HEK293T (cell line): ENCODE data around the gene PRKD2.

ENCODE experiments used
- CTCF ChIA-PET: fragments of 350-600 bp; formaldehyde crosslinking; extraction: SDS; loops from one replicate; lab custom pipeline; 2021; ENCODE audit warnings: antibody characterized with exemption, inconsistent platforms; lab: Yijun Ruan, JAX
- POLR2A ChIA-PET: fragments of 350-600 bp; formaldehyde crosslinking; extraction: SDS; loops from one replicate; lab custom pipeline; 2020; ENCODE audit warnings: antibody characterized with exemption, inconsistent platforms; lab: Yijun Ruan, JAX
- DNase-seq: peaks from one replicate; pipeline ENCODE4 v3.0.0; 2012; ENCODE audit warnings: mixed read lengths; ENCODE audit errors: extremely low spot score
- ARNT ChIP-seq: fragments of 450-650 bp; IDR thresholded peaks from 2 replicates; pipeline ENCODE4 v1.6.1; 2017; ENCODE audit warnings: mild to moderate bottlenecking
- BHLHE40 ChIP-seq: fragments of 450-650 bp; IDR thresholded peaks from 2 replicates; pipeline ENCODE4 v1.6.1; 2016; ENCODE audit warnings: mild to moderate bottlenecking, moderate library complexity, borderline replicate concordance
- CTBP1 ChIP-seq: fragments of 450-650 bp; IDR thresholded peaks from 2 replicates; pipeline ENCODE4 v1.6.1; 2016; ENCODE audit warnings: borderline replicate concordance
- ELF4 ChIP-seq: fragments of 450-650 bp; IDR thresholded peaks from 2 replicates; pipeline ENCODE4 v1.6.1; 2017; ENCODE audit warnings: antibody characterized with exemption
- FOXA1 ChIP-seq: fragments of 450-650 bp; IDR thresholded peaks from 2 replicates; pipeline ENCODE4 v1.6.1; 2016; ENCODE audit warnings: mild to moderate bottlenecking
- FOXK2 ChIP-seq: fragments of 450-650 bp; IDR thresholded peaks from 2 replicates; pipeline ENCODE4 v1.6.1; 2016; ENCODE audit warnings: mild to moderate bottlenecking
- FOXM1 ChIP-seq: fragments of 450-650 bp; IDR thresholded peaks from 2 replicates; pipeline ENCODE4 v1.6.1; 2017; ENCODE audit warnings: mild to moderate bottlenecking, borderline replicate concordance
- HDGF ChIP-seq: fragments of 450-650 bp; IDR thresholded peaks from 2 replicates; pipeline ENCODE4 v1.6.1; 2017; ENCODE audit warnings: antibody characterized with exemption, borderline replicate concordance
- L3MBTL2 ChIP-seq: fragments of 450-650 bp; conservative IDR thresholded peaks from 2 replicates; pipeline ENCODE4 v1.6.1; 2016; ENCODE audit warnings: mild to moderate bottlenecking
- LEF1 ChIP-seq: fragments of 450-650 bp; IDR thresholded peaks from 2 replicates; pipeline ENCODE4 v1.6.1; 2017; ENCODE audit warnings: mild to moderate bottlenecking, borderline replicate concordance
- NFRKB ChIP-seq: fragments of 450-650 bp; IDR thresholded peaks from 2 replicates; pipeline ENCODE4 v1.6.1; 2016; ENCODE audit warnings: mild to moderate bottlenecking, moderate library complexity
- PKNOX1 ChIP-seq: fragments of 450-650 bp; IDR thresholded peaks from 2 replicates; pipeline ENCODE4 v1.6.1; 2016
- SP1 ChIP-seq: fragments of 450-650 bp; IDR thresholded peaks from 2 replicates; pipeline ENCODE4 v1.6.1; 2017
- SUZ12 ChIP-seq: fragments of 450-650 bp; IDR thresholded peaks from 2 replicates; pipeline ENCODE4 v1.6.1; 2016; ENCODE audit warnings: mild to moderate bottlenecking
- TARDBP ChIP-seq: fragments of 450-650 bp; IDR thresholded peaks from 2 replicates; pipeline ENCODE4 v1.6.1; 2016
- ZNF384 ChIP-seq: fragments of 450-650 bp; IDR thresholded peaks from 2 replicates; pipeline ENCODE4 v1.6.1; 2016

PRKD2 gene

GRCh38 chr19:46718934-46719622 lies 2.2 kb upstream of the PRKD2 start:
- CTCF ChIA-PET = interaction anchor here (1.4 kb wide), 1 partner anchor 10 kb away, joined by 5 read pairs; no protein-coding TSS in a partner anchor
- DNase-seq = no peak
- POLR2A ChIA-PET = interaction anchor here (0.9 kb wide), 1 partner anchor 329 kb away, joined by 3 read pairs; no protein-coding TSS in a partner anchor
- TF ChIP-seq FOXM1 = no peak
- no peak for TF ChIP-seq TARDBP
- no peak for TF ChIP-seq HDGF
- no peak for TF ChIP-seq ARNT
- TF ChIP-seq SUZ12 = no peak
- TF ChIP-seq NFRKB = no peak
- no peak for TF ChIP-seq BHLHE40
- TF ChIP-seq LEF1 = no peak
- no peak for TF ChIP-seq FOXA1
- no peak for TF ChIP-seq L3MBTL2
- no peak for TF ChIP-seq SP1

GRCh38 chr19:46718157-46718933 lies 1.4 kb upstream of the PRKD2 start:
- TF ChIP-seq L3MBTL2 = no peak
- peak; percentile 81 for TF ChIP-seq PKNOX1
- DNase-seq = no peak
- CTCF ChIA-PET = no interaction called here
- POLR2A ChIA-PET = no interaction called here

- CTCF ChIA-PET = no interaction called here
- POLR2A ChIA-PET = no interaction called here
- DNase-seq = no peak
- no peak for TF ChIP-seq ELF4
- TF ChIP-seq CTBP1 = no peak
- TF ChIP-seq L3MBTL2 = no peak
- TF ChIP-seq NFRKB = no peak
- no peak for TF ChIP-seq SP1
- TF ChIP-seq HDGF = no peak
- TF ChIP-seq FOXK2 = no peak
- no peak for TF ChIP-seq BHLHE40
- no peak for TF ChIP-seq SUZ12
- TF ChIP-seq FOXM1 = no peak
- no peak for TF ChIP-seq ZNF384
- TF ChIP-seq PKNOX1 = no peak
- no peak for TF ChIP-seq FOXA1
- TF ChIP-seq ARNT = no peak
- TF ChIP-seq LEF1 = no peak
- no peak for TF ChIP-seq TARDBP
Observed at GRCh38 chr19:46717716-46718143, 816 bp upstream of the PRKD2 start.

GRCh38 chr19:46716672-46717033 lies 261 bp downstream of the PRKD2 start:
- ChIA-PET CTCF (interaction anchor here (0.5 kb wide), 1 partner anchor 94 kb away, joined by 3 read pairs; no protein-coding TSS in a partner anchor), POLR2A (no interaction called here)
- DNase-seq = no peak
- TF ChIP-seq HDGF (no peak), SP1 (no peak), CTBP1 (no peak), ELF4 (no peak), FOXM1 (no peak), FOXK2 (no peak), SUZ12 (no peak), PKNOX1 (no peak), TARDBP (no peak), NFRKB (no peak), FOXA1 (no peak), BHLHE40 (no peak), ZNF384 (no peak), LEF1 (no peak), ARNT (no peak), L3MBTL2 (no peak)

- POLR2A ChIA-PET = no interaction called here
- TF ChIP-seq ARNT = no peak
- CTCF ChIA-PET = interaction anchor here (0.9 kb wide), 1 partner anchor 12 kb away, joined by 4 read pairs; no protein-coding TSS in a partner anchor
- DNase-seq = no peak
Observed at GRCh38 chr19:46715975-46716671, 791 bp downstream of the PRKD2 start.

GRCh38 chr19:46715620-46715974 lies 1.3 kb downstream of the PRKD2 start:
- CTCF ChIA-PET = interaction anchor here (0.9 kb wide), 1 partner anchor 11 kb away, joined by 4 read pairs; no protein-coding TSS in a partner anchor
- DNase-seq = no peak
- POLR2A ChIA-PET = no interaction called here
- no peak for TF ChIP-seq ZNF384
- no peak for TF ChIP-seq FOXM1
- no peak for TF ChIP-seq FOXA1
